HG03521 (cell line): ENCODE data around the gene ADAMTS16.

Experiments
- ATAC-seq: cut with Tn5 transposase; IDR thresholded peaks from one replicate; pipeline ENCODE4 v1.9.1; 2021; ENCODE audit warnings: mild to moderate bottlenecking, moderate library complexity; ENCODE audit not compliant: unreplicated experiment

ADAMTS16 gene

GRCh38 chr5:5220901-5221631 lies 80.9 kb downstream of the ADAMTS16 start:
- no peak for ATAC-seq

- ATAC-seq: no peak
Measured at GRCh38 chr5:5221724-5222123, 81.6 kb downstream of the ADAMTS16 start.

- ATAC-seq: no peak
Measured at GRCh38 chr5:5231576-5231975, 91.4 kb downstream of the ADAMTS16 start.

- no peak for ATAC-seq
Measured at GRCh38 chr5:5234912-5235311, 94.8 kb downstream of the ADAMTS16 start.

GRCh38 chr5:5235685-5236084 lies 95.6 kb downstream of the ADAMTS16 start:
- no peak for ATAC-seq

- ATAC-seq: no peak
Measured at GRCh38 chr5:5239191-5239590, 99.1 kb downstream of the ADAMTS16 start.

GRCh38 chr5:5240234-5240633 lies 100.1 kb downstream of the ADAMTS16 start:
- no peak for ATAC-seq

GRCh38 chr5:5242056-5242455 lies 101.9 kb downstream of the ADAMTS16 start:
- no peak for ATAC-seq

GRCh38 chr5:5246736-5247135 lies 106.6 kb downstream of the ADAMTS16 start:
- no peak for ATAC-seq

- no peak for ATAC-seq
Measured at GRCh38 chr5:5250758-5251157, 110.6 kb downstream of the ADAMTS16 start.

- ATAC-seq: no peak
Measured at GRCh38 chr5:5252106-5252505, 112.0 kb downstream of the ADAMTS16 start.

- ATAC-seq: no peak
Measured at GRCh38 chr5:5257353-5257752, 117.2 kb downstream of the ADAMTS16 start.

- no peak for ATAC-seq
Measured at GRCh38 chr5:5258564-5258963, 118.4 kb downstream of the ADAMTS16 start.

GRCh38 chr5:5264727-5265126 lies 124.6 kb downstream of the ADAMTS16 start:
- no peak for ATAC-seq

- ATAC-seq: no peak
Measured at GRCh38 chr5:5266297-5266696, 126.2 kb downstream of the ADAMTS16 start.

- ATAC-seq: no peak
Measured at GRCh38 chr5:5270161-5270560, 130.0 kb downstream of the ADAMTS16 start.

GRCh38 chr5:5270958-5271785 lies 131.0 kb downstream of the ADAMTS16 start:
- ATAC-seq: no peak

- ATAC-seq: no peak
Measured at GRCh38 chr5:5271786-5272321, 131.7 kb downstream of the ADAMTS16 start.

GRCh38 chr5:5273398-5273797 lies 133.3 kb downstream of the ADAMTS16 start:
- no peak for ATAC-seq

- no peak for ATAC-seq
Measured at GRCh38 chr5:5273976-5274375, 133.8 kb downstream of the ADAMTS16 start.

- no peak for ATAC-seq
Measured at GRCh38 chr5:5275211-5275610, 135.1 kb downstream of the ADAMTS16 start.

GRCh38 chr5:5276430-5276829 lies 136.3 kb downstream of the ADAMTS16 start:
- no peak for ATAC-seq
